ENCODE measurements around the gene MAGI2. TPM values are rescaled to one million over a fixed set of nuclear protein-coding genes. Genes with fewer than 3 reads are reported as not detected.

The MAGI2 gene
- total RNA-seq, 2 experiments from 2014 or later = 0.14 to 0.31 TPM

DNA sequence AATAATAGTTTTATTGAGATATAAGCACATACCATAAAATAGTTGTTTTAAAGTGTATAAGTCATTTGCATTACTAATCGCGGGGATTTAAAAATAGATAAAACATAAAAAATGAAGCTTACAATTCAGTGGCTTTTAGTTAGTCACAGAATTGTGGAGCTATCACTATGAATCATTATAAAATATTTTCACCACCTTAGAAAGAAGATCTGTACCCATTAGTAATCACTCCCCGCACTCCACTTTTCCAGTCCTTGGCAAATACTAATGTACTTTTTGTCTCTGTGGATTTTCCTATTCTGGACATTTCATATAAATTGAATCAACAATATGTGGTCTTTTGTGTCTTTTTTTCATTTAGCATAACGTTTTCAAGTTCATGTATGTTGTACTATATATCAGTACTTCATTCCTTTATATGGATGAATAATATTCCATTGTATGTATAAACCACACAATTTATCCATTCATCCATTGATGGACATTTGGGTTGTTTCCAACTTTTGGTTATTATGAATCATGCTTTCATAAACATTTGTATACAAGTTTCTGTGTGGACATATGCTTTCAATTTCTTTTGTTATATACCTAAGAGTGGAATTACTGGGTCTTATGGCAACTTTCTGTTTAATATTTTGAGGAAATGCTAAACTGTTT, 162.5 kb downstream of the MAGI2 start:
- DNase-seq = no peak

DNA sequence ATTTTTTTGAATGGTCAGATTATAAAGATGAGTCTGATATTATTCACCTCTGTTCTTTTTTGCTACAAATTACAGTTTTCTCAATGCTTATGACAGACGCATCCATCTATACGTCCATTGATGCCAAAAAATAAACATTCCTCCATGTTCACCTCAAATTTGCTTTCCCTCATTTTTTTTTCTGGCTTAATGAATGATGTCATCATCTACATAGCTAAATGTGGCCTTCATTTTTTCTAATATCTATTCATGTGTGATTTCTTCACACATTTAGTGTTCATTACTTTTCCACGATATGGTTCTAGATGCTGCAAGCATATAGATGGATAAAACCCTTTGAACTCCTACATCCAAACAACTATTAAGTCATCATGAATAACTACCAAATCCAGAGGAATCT, 163.1 kb downstream of the MAGI2 start:
- Mint-ChIP-seq H3K36me3 (no peaks in the 10 kb centered on the region), H3K4me3 (no peak overlapping the region), H3K4me1 (no peaks in the 10 kb centered on the region), H3K27me3 (peaks cover 8% of the 10 kb centered on the region), H3K9me3 (no peaks in the 10 kb centered on the region), H3K27ac (no peak overlapping the region)
- no peak for DNase-seq

More for the DNA sequence above, 162.5 kb downstream of the MAGI2 start:
- H3K27ac Mint-ChIP-seq = no peak overlapping the region
- H3K9me3 Mint-ChIP-seq = no peaks in the 10 kb centered on the region
- no peaks in the 10 kb centered on the region for H3K4me1 Mint-ChIP-seq
- no peak overlapping the region for H3K4me3 Mint-ChIP-seq
- H3K27me3 Mint-ChIP-seq = peaks cover 8% of the 10 kb centered on the region
- H3K36me3 Mint-ChIP-seq = no peaks in the 10 kb centered on the region

DNA sequence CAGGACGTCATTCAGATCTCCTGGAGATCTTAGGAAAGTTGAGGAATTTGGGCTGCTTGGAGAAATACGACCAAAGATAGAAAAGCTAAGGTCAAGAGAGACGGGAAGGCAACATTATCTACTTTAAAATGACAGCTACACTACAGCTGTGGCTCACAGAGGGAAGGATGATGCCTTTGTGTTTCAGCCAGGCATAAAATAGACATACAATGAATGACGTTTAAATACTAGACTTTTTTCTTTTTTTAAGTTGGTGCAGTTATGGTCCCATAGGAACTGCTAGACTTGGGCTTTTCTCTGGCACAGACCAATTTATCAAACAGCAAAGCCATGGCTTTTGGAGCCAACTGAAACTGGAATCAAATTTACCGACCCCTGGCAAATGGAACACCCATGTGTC, 164.8 kb downstream of the MAGI2 start:
- Mint-ChIP-seq H3K4me3 (no peak overlapping the region), H3K36me3 (no peaks in the 10 kb centered on the region), H3K4me1 (no peaks in the 10 kb centered on the region), H3K9me3 (no peaks in the 10 kb centered on the region), H3K27ac (no peak overlapping the region), H3K27me3 (peaks cover 8% of the 10 kb centered on the region)
- no peak for DNase-seq

GRCh38 chr7:79287981-79288380, 165.5 kb downstream of the MAGI2 start:
- no peak for DNase-seq
- H3K27me3 Mint-ChIP-seq = peaks cover 7% of the 10 kb centered on the region
- no peak overlapping the region for H3K27ac Mint-ChIP-seq
- H3K4me3 Mint-ChIP-seq = no peak overlapping the region
- H3K9me3 Mint-ChIP-seq = no peaks in the 10 kb centered on the region
- H3K4me1 Mint-ChIP-seq = no peaks in the 10 kb centered on the region
- no peaks in the 10 kb centered on the region for H3K36me3 Mint-ChIP-seq

DNA sequence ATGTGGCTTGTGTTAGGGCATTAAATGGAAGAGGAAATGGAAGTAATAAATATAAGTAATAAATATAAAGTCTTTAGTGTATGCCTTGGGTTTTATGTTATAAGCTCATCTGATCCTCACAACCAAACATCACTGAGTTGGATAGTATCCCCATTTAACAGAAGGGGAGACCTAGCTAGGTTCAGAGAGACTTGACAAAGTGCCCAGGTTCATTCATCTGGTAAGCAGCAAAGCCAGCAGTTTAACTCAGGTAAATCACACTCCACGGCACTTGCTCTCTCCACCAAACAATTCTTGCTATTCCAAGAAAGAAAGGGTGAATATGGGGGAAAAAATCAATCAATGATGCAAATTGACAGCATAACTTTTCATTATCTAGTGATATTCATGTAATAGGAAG, 167.3 kb downstream of the MAGI2 start:
- Mint-ChIP-seq H3K27ac (no peak overlapping the region), H3K9me3 (no peaks in the 10 kb centered on the region), H3K36me3 (no peaks in the 10 kb centered on the region), H3K4me3 (no peak overlapping the region), H3K27me3 (no peaks in the 10 kb centered on the region), H3K4me1 (no peaks in the 10 kb centered on the region)
- no peak for DNase-seq

GRCh38 chr7:79285756-79286155, 167.7 kb downstream of the MAGI2 start:
- Mint-ChIP-seq H3K9me3 (no peaks in the 10 kb centered on the region), H3K27ac (no peak overlapping the region), H3K4me3 (no peak overlapping the region), H3K36me3 (no peaks in the 10 kb centered on the region), H3K27me3 (no peaks in the 10 kb centered on the region), H3K4me1 (no peaks in the 10 kb centered on the region)
- no peak for DNase-seq

DNA sequence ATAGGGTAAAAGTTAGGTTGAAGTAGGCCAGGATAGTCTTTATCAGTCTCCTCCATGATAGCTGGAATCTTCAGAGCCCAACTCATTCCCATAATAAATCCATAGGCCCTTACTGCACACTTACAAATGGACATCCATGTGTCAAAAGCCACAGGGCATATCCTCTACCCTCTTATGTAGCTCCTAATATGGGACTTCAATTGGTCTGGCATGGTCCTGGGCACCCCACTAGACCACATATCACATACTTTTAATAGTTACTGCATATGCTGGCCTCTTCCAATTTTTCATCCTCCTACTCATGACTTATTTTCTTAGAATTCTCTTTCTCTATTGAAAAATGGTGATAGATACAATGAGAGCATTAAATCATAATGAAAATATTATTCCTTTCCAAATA, 169.3 kb downstream of the MAGI2 start:
- Mint-ChIP-seq H3K4me1 (no peaks in the 10 kb centered on the region), H3K36me3 (no peaks in the 10 kb centered on the region), H3K4me3 (no peak overlapping the region), H3K9me3 (no peaks in the 10 kb centered on the region), H3K27ac (no peak overlapping the region), H3K27me3 (peaks cover 7% of the 10 kb centered on the region)
- no peak for DNase-seq

- H3K36me3 Mint-ChIP-seq = no peaks in the 10 kb centered on the region
- H3K27ac Mint-ChIP-seq = no peak overlapping the region
- no peak overlapping the region for H3K4me3 Mint-ChIP-seq
- H3K27me3 Mint-ChIP-seq = peaks cover 10% of the 10 kb centered on the region
- DNase-seq = no peak
- H3K9me3 Mint-ChIP-seq = no peaks in the 10 kb centered on the region
- H3K4me1 Mint-ChIP-seq = no peaks in the 10 kb centered on the region
Measured at GRCh38 chr7:79282882-79283602, 170.4 kb downstream of the MAGI2 start.

- DNase-seq = no peak
- Mint-ChIP-seq H3K4me1 (no peaks in the 10 kb centered on the region), H3K27ac (no peak overlapping the region), H3K4me3 (no peak overlapping the region), H3K36me3 (no peaks in the 10 kb centered on the region), H3K27me3 (peaks cover 10% of the 10 kb centered on the region), H3K9me3 (no peaks in the 10 kb centered on the region)
Measured at GRCh38 chr7:79282070-79282694, 171.3 kb downstream of the MAGI2 start.

DNA sequence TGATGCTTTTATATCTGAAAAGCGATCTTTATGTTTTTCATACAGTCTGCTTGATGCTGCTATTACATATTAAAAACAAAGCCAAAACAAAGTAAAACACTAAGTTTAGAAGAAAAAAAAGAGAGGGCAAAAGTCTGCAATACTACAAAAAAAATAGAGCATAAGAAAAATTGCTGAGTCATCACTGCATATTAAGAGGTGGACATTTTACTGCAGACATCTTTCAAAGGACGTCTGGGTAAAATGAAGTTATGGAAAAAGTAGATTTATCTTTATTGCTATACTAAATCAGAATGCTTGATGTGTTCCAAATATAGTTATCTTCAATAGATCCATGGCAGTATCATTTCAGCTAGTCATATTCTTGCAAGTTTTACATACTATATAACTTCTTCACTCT, 172.0 kb downstream of the MAGI2 start:
- H3K9me3 Mint-ChIP-seq = no peaks in the 10 kb centered on the region
- no peak overlapping the region for H3K4me3 Mint-ChIP-seq
- H3K36me3 Mint-ChIP-seq = no peaks in the 10 kb centered on the region
- no peak overlapping the region for H3K27ac Mint-ChIP-seq
- no peak for DNase-seq
- H3K4me1 Mint-ChIP-seq = no peaks in the 10 kb centered on the region
- H3K27me3 Mint-ChIP-seq = peaks cover 10% of the 10 kb centered on the region

DNA sequence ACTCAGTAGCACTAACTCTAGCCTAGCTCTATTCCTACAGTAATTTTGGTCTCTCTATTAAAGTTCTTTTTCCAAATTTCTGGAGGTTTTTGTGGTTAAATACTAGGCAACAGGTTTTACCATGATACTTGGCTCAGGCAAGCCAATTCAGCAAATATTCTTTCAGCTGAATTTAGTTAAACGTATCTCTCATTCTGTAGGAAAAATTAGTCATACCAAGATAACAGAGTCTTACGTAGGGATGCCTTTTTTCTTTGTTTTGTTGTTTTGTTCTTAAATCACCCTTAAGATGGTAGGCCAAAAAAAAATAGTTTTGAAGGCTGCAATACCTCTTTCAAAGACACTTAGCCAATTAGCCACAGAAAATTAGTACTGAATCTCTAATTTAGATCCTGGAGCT, 180.5 kb downstream of the MAGI2 start:
- no peak overlapping the region for H3K4me3 Mint-ChIP-seq
- no peaks in the 10 kb centered on the region for H3K9me3 Mint-ChIP-seq
- no peaks in the 10 kb centered on the region for H3K4me1 Mint-ChIP-seq
- H3K27ac Mint-ChIP-seq = no peak overlapping the region
- no peaks in the 10 kb centered on the region for H3K36me3 Mint-ChIP-seq
- DNase-seq = no peak
- peaks cover 6% of the 10 kb centered on the region for H3K27me3 Mint-ChIP-seq

- Mint-ChIP-seq H3K27me3 (peaks cover 6% of the 10 kb centered on the region), H3K9me3 (no peaks in the 10 kb centered on the region), H3K4me1 (no peaks in the 10 kb centered on the region), H3K4me3 (no peak overlapping the region), H3K27ac (no peak overlapping the region), H3K36me3 (no peaks in the 10 kb centered on the region)
- DNase-seq = no peak
Measured at GRCh38 chr7:79272066-79272669, 181.3 kb downstream of the MAGI2 start.

DNA sequence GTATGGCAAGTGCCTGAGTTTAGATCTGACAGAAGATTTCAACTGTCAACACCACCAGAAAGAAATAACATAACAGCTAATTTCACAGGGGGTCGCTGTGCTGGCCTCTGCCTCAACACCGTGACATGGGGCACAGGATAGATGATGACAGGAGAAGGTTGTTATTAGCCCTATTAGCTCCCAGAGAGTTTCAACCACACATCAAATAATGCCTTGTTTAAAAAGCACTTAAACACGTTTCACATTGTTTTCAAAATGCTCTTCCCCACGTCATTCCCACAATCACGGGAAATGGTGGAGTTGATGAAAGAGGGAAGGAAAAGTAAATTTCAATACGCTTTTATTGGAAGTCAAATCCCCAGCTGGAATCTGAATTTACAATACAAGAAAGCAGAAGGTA, 184.7 kb downstream of the MAGI2 start:
- DNase-seq = no peak
- Mint-ChIP-seq H3K9me3 (no peaks in the 10 kb centered on the region), H3K4me1 (no peaks in the 10 kb centered on the region), H3K36me3 (no peaks in the 10 kb centered on the region), H3K27me3 (peaks cover 6% of the 10 kb centered on the region), H3K4me3 (no peak overlapping the region), H3K27ac (no peak overlapping the region)

- H3K4me3 Mint-ChIP-seq = no peak overlapping the region
- DNase-seq = no peak
- H3K4me1 Mint-ChIP-seq = no peaks in the 10 kb centered on the region
- peaks cover 3% of the 10 kb centered on the region for H3K27me3 Mint-ChIP-seq
- H3K9me3 Mint-ChIP-seq = no peaks in the 10 kb centered on the region
- H3K36me3 Mint-ChIP-seq = no peaks in the 10 kb centered on the region
- no peak overlapping the region for H3K27ac Mint-ChIP-seq
Measured at GRCh38 chr7:79258826-79259225, 194.6 kb downstream of the MAGI2 start.

DNA sequence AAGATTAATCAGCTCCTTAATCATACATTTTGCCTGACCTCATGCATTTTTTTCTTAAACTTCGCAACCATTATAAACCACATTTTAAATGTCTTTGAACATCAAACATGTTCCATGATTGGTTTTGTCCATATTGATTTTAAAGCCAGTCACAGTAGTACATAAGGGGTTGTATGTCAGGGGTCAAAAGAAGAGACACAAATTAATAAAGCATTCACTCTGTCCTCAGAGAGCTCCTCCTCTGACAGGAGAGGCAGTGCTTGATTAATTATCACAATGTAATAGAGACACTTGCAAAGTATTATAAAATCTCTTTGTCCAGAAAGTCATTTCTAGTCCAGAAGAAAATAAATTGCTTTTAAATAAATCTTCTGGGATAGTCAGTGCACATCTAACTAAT, 195.5 kb downstream of the MAGI2 start:
- no peaks in the 10 kb centered on the region for H3K36me3 Mint-ChIP-seq
- no peak overlapping the region for H3K4me3 Mint-ChIP-seq
- H3K27me3 Mint-ChIP-seq = peaks cover 3% of the 10 kb centered on the region
- H3K9me3 Mint-ChIP-seq = no peaks in the 10 kb centered on the region
- no peaks in the 10 kb centered on the region for H3K4me1 Mint-ChIP-seq
- no peak overlapping the region for H3K27ac Mint-ChIP-seq
- DNase-seq = no peak

Data from activated naive CD8-positive, alpha-beta T cell treated with anti-CD3 and anti-CD28 coated beads for 36 hours (primary cell).